Bronchial epithelial cell (primary cell): ENCODE measurements around the gene ZMIZ2. TPM values are rescaled to one million over a fixed set of nuclear protein-coding genes. Genes with fewer than 3 reads are reported as not detected.
"Not testable (repeated sequence)": the region's sequence is repeated elsewhere in the genome, so short reads cannot be mapped to it uniquely, and the experiment has no call there.

Source experiments
- DNase-seq: peaks from one replicate; pipeline ENCODE4 v3.0.0-alpha.2; 2010; ENCODE audit warnings: low read depth
- FAIRE-seq: peaks from 2 replicates; lab custom pipeline; 2011; peaks lifted over from hg19 to GRCh38; lab: Jason Lieb, UNC
- H3K27me3 ChIP-seq: 2 replicates; pipeline ENCODE4 v1.5.1; 2011; ENCODE audit warnings: low read length; ENCODE audit not compliant: control insufficient read depth, insufficient read depth
- H3K36me3 ChIP-seq: 2 replicates; pipeline ENCODE4 v1.5.1; 2011; ENCODE audit warnings: low read length; ENCODE audit not compliant: control insufficient read depth, insufficient read depth
- H3K4me3 ChIP-seq: 2 replicates; pipeline ENCODE4 v1.5.1; 2011; ENCODE audit warnings: mild to moderate bottlenecking, low read depth, low read length, control low read depth
- total RNA-seq: library from RNA; depleted of rRNA; stranded (reverse); fragments of >200 nt; gene quantifications from 2 replicates; pipeline ENCODE4 v1.2.1, GENCODE V29; 2014
- TF ChIP-seq, protein P1 (sequence below): IDR thresholded peaks from 2 replicates; pipeline ENCODE4 v1.5.1; 2011; ENCODE audit warnings: mild to moderate bottlenecking, moderate library complexity, low read length, control low read depth, inconsistent platforms; ENCODE audit not compliant: insufficient read depth, severe bottlenecking

Gene ZMIZ2
- total RNA-seq = 5.5 and 8.1 TPM in 2 replicates

DNA sequence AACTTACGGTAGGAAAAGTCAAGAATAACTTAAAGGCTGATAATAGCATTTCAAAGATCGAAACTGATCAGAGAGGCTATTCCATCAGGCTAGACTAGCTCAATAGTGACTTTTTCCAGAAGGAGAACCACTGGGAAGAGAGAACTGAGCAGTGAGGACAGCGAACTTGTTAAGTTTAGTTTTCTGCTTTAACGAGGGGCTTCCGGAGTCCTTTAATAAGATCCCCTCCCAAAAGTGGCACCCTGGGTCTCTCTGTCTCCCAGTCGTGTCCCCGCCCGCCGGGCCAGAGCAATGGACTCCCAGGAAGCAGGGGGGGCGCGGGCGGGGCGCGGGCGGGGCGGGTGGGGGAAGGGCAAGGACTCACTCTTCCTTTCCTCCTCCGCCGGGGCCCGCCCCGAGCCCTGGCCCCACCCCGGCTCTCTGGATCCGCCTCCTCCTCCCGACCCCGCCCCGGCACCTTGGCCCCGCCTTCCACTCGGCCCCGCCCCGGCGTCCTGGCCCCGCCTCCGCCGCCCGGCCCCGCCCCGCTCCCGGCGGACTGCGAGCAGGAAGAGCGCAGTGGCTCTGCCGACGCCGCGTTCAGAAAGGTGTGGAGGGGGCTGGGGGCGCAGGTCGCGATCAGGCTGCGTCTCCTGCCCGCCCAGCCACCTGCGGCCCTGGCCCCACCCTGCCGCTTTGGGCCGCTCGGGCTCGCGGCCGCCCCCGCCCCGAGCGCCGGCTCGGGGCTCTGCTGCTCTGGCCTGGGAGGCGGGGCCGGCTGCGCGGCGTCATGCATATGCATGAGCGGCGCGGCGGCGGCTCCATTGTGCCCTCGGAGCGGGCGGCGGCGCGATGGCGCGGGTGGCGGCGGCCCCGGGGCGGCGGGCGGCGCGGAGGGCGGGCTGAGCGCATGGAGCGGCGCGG, at the start of gene ZMIZ2:
ZMIZ2 (plus strand) TSS at position 803 of the 903 bp plus-strand sequence. CDS start 7,403 bp downstream, outside the sequence.
- Histone ChIP-seq H3K36me3 (peaks cover 10% of the 10 kb centered on the region), H3K27me3 (no peaks in the 10 kb centered on the region), H3K4me3 (peak within 1 kb of the TSS; percentile 94)
- DNase-seq (peak; percentile 57), FAIRE-seq (no peak)
- TF ChIP-seq, protein P1, sequence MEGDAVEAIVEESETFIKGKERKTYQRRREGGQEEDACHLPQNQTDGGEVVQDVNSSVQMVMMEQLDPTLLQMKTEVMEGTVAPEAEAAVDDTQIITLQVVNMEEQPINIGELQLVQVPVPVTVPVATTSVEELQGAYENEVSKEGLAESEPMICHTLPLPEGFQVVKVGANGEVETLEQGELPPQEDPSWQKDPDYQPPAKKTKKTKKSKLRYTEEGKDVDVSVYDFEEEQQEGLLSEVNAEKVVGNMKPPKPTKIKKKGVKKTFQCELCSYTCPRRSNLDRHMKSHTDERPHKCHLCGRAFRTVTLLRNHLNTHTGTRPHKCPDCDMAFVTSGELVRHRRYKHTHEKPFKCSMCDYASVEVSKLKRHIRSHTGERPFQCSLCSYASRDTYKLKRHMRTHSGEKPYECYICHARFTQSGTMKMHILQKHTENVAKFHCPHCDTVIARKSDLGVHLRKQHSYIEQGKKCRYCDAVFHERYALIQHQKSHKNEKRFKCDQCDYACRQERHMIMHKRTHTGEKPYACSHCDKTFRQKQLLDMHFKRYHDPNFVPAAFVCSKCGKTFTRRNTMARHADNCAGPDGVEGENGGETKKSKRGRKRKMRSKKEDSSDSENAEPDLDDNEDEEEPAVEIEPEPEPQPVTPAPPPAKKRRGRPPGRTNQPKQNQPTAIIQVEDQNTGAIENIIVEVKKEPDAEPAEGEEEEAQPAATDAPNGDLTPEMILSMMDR = no peak

DNA sequence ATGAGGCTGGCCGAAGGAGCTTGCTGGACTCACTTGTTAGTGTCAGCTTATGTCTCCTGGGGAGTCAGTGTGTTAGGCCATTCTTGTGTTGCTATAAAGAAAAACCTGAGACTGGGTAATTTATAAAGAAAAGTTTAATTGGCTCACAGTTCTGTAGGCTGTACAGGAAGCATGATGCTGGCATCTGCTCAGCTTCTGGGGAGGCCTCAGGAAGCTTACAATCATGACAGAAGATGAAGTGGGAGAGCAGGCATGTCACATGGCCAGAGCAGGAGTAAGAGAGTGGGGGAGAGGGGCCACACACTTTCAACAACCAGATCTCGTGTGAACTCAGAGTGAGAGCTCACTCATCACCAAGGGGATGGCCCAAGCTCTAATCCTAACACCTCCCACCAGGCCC, 49.0 kb upstream of the ZMIZ2 start:
- not testable (repeated sequence) for H3K4me3 ChIP-seq, DNase-seq, FAIRE-seq, H3K27me3 ChIP-seq
- H3K36me3 ChIP-seq = peaks cover 33% of the 10 kb centered on the region

DNA sequence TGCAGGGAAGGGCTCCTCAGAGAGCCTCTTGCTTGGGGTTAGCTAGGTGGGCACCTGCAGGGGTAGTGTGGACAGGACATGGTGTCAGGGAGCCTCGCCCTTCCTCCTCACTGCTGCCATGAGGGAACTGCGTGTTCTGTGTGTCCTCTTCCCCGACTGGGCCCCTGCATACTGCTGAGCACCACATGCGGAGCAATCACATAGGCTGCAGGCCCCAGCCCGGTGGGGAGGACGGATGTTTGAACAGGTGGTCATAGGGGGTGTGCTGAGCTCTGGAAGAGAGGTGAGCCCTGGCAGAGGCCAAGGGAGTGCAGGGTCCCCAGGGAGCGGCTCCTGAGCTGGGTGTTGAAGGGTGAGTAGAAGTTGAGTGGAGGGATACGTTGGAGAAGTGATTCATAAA, 48.3 kb upstream of the ZMIZ2 start:
- TF ChIP-seq, protein P1 = no peak
- DNase-seq (no peak), FAIRE-seq (no peak)
- peaks cover 32% of the 10 kb centered on the region for H3K36me3 ChIP-seq
- no peak overlapping the region for H3K4me3 ChIP-seq
- no peaks in the 10 kb centered on the region for H3K27me3 ChIP-seq

GRCh38 chr7:44703391-44703790, 45.3 kb upstream of the ZMIZ2 start:
- not testable (repeated sequence) for H3K27me3 ChIP-seq, H3K4me3 ChIP-seq, FAIRE-seq, DNase-seq
- peaks cover 25% of the 10 kb centered on the region for H3K36me3 ChIP-seq

DNA sequence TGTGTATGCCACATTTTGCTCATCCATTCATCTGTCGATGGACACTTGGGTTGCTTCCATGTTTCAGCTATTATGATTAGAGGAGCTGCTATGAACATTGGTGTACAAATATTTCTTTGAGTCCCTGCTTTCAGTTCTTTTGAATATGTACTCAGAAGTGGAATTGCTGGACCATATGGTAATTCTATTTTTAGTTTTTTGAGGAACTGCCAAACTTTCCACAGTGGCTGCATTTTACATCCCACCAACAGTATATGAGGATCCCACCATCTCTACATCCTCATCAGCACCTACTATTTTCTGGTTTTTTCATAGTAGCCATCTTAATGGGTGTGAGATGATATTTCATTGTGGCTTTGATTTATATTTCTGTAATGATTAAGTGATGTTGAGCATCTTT, 44.7 kb upstream of the ZMIZ2 start:
- FAIRE-seq (no peak), DNase-seq (no peak)
- TF ChIP-seq, protein P1 = no peak
- Histone ChIP-seq H3K27me3 (no peaks in the 10 kb centered on the region), H3K36me3 (peaks cover 25% of the 10 kb centered on the region), H3K4me3 (no peak overlapping the region)

- TF ChIP-seq, protein P1 = no peak
- H3K4me3 ChIP-seq = no peak overlapping the region
- H3K27me3 ChIP-seq = no peaks in the 10 kb centered on the region
- peaks cover 23% of the 10 kb centered on the region for H3K36me3 ChIP-seq
- DNase-seq (no peak), FAIRE-seq (no peak)
Observed at GRCh38 chr7:44705434-44705833, 43.2 kb upstream of the ZMIZ2 start.
